Amniotic stem cell (primary cell): Measurements from ENCODE around the gene BLVRA.

Experiments
- DNase-seq: peaks from one replicate; lab custom pipeline; 2025; lab: John Stamatoyannopoulos, UW

BLVRA gene

DNA sequence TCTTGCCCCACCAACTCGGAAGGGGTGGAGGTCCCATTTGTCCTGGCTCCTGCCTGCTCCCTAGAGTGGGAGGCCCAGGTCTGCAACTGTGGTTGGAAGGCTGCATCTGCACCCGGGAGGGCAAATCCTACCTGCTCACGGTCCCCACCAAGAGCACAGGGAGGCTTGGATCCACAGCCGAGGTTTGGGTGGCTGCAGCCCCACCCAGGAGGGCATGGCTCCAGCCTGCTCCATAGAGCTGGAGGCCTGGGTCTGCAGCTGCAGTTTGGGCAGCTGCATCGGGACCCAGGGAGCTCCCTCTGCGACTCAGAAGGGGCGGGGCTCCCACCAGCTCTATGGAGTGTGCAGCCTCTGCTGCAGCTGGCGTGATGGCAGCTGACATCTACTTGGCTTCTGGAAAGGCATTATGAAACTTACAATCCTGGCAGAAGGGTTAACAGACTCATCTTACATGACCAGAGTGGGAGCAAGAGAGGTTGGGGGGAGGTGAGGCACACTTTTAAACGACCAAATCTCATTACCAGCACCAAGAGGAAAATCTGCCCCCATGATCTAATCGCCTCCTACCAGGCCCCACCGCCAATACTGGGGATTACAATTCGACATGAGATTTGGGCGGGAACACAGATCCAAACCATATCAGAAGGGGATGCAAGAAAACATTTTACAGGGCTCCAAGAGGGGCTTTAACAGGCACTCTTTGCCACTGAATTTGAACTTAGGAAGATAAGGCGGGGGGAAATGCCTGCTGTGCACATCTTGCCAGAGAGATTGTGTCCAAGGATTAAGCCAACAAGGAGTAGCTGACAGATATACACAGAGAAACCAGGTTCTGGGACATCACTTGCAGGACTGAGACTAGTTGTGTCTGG, 8.2 kb upstream of the BLVRA start:
- DNase-seq, result no peak

DNA sequence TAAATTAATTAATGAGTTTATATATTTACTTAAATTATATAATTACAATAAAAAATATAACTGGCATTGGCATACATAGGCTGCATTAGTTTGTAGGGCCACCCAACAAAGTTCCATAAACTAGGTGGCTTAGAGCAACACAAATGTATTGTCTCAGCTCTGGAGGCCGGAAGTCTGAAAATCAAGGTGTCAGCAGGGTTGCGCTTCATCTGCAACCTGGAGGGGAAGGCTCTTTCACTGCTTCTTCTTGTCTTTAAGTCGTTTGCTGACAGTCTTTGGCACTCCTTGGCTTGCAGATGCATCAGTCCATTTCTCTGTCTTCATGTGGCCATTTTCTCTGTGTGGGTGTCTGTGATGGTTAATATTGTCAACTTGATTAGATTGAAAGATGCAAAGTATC, 6.1 kb upstream of the BLVRA start:
- no peak for DNase-seq

DNA sequence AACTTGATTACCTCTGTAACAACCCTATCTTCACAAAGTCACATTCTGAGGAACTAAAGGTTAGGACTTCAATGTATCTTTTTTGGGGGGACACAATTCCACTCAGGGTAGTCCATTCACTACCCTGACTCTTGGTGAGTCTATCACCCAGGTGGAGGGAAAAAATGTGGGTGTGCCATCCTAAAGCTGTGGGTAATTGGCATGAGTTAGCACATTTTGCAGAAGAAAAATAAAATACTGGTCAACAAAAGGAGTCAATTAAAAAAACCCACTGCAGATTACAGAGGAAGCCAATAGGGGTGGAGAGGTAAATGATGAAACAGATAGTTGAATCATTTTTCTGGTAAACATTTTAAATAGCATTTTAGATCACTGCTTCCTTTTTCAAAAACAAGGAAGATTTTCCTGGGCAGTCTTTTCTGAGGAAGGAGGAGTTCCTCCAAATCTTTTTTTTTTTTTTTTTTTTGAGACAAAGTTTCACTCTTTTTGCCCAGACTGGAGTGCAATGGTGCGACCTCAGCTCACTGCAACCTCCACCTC, 5.1 kb upstream of the BLVRA start:
- no peak for DNase-seq

DNA sequence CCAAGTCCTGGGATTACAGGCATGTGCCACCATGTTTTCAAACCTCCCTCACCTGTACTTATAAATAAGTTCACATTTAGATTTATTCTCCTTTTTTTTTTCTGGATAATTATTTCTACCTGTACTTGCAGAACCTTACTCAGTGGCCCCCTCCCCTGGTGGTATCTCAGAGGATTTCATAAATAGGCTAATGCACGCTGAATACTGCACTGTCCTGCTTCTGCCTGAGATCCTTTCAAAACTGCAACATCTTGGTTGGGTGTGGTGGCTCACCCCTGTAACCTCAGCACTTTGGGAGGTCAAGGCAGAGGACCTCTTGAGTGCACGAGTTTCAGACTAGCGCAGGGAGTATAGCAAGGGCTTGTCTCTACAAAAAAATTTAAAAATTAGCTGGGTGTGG, 4.6 kb upstream of the BLVRA start:
- DNase-seq, result no peak

DNA sequence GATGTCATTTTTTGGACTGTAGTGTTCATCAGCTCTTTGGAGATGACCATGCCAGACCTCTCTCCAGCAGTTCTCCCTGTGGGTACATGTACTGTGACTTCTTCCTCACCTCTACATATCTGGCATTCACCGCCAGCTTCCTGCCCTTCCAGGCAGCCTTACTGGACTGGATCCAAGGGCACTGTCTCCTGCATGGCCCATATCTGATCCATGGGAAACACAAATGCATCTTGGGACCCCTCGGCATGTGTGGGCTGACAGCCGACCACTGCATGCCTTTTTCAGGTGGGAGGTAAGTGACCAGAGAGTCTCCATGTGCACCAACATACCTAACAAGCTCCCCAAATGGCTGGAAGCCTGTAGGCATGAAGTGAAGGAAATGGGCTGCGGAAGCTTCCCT, 3.9 kb upstream of the BLVRA start:
- no peak for DNase-seq

DNA sequence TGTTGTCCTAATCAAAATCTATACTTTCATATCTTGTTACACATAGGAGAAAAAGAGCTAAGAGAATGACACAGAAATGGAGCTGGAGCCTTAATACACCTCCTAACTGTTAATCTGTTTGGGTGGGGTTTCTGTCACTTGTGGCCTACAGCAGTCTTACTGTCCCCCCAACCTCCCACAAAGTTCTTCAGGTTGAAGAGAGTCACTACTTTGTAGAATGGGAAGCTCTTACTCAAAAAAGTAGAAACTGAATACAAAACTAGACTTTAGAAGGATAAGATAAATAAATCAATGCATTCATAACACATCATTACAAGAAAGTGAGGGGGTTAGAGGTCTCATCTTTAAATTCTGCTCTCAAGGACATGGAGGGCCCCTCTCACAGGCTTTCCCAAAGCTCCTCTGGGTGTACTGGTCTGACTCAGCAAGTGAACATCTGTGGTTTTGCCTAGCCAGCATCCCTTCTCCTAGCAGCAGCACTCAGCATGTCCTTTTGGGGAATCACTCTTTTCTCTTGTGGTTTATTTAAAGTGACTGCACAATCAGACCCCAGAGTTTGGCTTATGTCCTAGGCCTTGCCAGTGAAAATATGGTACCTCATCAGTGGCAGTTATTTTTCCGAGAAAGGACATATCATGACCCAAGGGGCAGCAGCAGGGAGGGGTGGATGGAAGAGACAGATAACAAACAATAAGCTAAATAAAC, 2.0 kb upstream of the BLVRA start:
- peak; percentile 7 for DNase-seq

DNA sequence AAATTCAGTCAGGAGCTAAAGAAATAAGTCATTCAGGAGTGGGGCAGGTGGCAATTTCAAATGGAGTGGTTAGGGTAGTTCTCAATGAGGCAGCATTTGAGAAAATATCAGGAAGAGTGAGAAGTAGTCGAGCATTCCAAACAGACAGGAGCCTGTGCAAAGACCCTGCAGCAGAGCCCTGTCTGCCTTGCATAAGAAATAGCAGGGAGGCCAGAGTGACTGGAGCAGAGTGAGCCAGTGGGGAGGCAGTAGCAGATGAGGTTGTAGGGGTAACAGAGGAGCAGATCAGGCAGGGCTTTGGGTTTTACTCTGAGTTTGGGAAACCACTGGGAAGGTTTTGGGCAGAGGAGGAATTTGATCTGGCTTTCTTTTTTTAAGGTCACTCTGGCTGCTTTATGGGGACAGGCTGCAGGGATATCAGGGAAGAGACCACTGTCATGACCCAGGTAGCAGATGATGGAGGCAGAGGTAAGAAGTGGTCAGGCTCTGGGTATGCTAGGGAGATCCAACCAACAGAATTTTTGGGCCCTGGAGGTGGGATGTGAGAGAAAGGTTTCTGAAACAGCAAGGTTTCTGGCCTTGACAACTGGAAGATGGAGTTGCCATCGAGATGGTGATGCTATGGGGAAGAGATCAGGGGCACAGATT, 1.3 kb upstream of the BLVRA start:
- DNase-seq, result no peak

DNA sequence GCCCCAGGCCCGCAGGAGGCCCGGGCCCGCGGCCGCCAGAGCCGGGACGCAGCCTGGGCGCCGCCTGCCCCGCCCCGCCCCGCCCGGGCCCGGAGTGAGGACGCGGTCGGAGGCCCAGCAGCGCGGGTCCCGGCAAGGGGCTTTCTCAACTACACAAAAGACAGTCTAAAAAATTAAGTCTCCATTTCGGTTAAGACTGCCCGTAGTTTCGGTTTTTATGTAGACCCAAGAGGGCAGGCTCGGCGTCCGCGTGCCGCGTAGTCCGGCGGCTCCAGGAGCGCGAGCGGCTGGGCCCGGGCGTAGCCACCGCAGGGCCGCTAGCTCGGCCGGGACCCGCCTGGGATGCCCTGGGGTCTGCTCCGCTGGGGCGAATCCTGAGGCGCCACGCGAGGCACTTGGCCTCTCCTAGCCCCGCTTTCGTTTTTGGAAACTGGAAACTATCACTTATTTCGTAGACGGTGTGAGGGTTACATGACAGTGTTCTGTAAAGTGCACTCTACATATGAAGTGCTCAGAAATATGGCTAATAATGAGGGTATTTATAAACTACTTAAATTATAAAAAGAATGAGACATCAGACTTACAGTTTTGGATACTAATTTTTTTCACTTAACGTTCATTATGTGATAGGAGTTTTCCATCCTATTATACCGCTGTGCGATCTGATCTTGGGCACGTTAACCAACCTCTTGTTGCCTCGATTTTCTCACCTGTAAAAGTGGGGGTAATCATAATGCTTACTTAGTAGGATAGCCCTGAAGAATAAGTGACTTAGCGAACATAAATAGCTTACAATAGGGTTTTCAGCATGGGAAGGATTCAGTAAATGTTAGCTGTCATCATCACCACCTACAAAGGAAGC, 573 bp downstream of the BLVRA start:
- DNase-seq, result no peak

DNA sequence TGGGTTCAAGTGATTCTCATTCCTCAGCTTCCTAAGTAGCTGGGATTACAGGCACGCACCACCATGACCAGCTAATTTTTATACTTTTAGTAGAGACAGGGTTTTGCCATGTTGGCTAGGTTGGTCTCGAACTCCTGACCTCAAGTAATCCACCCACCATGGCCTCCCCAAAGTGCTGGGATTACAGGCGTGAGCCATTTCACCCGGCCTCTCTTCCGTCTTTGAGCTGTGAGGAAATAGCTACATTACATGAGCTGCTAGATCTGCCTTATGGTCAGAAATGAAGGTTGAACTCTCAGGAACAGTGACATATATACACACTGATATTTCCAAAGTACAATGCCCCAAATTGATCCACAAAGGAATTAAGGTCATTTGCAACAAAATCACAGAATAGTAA, 2.4 kb downstream of the BLVRA start:
- DNase-seq, result no peak

DNA sequence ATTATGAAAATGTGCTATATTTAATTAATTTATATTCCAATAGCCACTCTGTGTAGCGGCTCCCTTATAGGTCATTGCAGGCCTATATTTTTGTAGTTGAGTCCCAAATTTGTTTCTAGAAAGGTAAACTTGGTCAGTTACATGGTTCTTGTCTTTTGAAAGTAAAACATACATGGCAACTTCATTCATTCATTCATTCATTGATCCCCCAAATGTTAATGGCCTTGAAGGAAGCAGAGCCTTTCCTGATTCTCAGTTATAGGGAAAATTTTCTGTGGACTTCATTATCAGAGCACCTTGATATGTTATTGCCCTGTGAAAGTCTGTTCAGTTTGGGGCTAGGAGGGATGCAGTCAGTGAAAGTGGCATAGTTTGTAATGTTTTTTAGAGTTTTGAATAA, 2.9 kb downstream of the BLVRA start:
- no peak for DNase-seq

DNA sequence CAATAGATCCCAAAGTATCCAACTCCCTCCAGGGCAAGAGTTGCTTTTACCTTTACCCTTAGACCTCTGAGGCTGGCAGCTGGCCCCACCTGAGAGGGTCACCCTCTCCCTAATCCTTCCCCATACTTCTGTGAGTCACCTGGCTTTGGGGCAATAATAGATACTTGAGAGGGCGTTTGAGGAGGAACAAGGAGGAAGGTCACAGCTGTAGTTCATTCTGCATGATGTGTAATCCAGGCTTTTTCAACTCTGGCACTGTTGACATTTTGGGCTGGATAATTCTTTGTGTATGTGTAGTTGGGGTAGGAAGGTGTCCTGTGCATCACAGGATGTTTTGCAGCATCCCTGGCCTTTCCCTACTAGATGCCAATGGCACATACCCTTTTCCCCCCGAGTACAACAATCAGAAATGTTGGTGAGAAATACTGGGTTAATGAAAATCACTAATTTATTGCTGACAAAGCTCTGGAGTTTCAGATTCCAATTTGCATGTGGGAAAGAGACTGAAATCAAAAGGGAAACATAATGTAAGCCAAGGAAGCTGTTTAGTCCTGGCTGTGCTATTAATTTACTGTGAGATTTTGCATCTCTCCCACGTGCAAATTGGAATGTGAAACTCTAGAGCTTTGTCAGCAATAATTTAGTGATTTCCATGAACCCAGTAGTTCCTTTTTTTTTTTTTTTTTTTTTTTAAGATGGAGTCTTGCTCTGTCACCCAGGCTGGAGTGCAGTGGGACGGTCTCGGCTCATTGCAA, 3.6 kb downstream of the BLVRA start:
- no peak for DNase-seq

DNA sequence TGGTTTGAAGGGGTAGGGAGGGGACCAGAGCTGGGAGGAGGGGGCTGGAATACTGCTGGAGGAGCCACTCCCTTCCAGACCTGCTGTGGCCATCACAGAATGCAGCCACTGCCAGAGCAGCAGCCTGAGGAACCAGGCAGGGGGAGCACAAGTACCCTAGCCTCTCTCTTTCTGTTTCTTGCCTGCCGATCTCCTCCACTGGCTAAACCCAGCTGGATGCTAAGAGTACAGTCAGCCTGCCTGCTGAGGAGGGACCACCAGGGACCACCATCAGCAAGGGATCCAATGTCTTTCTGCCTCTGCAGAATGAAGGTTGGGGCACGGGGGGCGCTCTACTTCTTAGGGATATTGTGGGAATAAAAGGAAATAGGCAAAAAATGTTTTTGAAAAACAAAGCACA, 4.7 kb downstream of the BLVRA start:
- no peak for DNase-seq

DNA sequence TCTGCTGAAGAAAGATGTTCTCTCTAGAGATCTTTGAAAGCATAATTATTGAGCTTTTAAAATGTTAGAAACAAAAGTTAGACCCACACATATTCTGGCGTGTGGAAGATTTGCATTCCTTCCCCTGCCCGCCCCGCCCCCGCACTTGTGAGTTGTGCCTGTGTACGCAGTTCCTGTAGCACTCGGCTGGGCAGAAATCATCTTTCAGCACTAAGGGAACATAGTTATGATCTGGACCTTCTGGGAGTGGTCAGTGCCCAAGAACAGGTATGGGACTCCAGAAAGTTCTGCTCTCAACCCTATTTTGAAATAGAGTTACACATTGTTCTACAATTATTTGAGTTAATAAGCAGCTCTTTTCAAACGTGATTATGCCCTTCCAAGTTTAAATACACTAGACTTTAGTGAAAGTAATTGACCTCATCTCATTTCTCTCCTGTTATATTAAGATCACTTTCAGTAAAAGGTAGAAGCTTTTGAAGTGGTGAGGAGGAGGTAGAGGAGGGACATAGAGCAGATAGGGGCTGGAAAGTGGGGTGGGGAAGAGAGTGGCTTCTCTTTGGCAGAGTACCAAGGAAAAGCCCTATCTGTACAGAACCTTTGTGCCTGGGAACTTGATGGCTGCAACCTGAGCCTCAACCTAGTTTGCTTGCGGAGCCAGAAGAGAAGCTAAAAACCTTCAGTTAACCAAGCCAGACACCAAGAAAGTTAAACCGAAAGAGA, 5.7 kb downstream of the BLVRA start:
- no peak for DNase-seq

DNA sequence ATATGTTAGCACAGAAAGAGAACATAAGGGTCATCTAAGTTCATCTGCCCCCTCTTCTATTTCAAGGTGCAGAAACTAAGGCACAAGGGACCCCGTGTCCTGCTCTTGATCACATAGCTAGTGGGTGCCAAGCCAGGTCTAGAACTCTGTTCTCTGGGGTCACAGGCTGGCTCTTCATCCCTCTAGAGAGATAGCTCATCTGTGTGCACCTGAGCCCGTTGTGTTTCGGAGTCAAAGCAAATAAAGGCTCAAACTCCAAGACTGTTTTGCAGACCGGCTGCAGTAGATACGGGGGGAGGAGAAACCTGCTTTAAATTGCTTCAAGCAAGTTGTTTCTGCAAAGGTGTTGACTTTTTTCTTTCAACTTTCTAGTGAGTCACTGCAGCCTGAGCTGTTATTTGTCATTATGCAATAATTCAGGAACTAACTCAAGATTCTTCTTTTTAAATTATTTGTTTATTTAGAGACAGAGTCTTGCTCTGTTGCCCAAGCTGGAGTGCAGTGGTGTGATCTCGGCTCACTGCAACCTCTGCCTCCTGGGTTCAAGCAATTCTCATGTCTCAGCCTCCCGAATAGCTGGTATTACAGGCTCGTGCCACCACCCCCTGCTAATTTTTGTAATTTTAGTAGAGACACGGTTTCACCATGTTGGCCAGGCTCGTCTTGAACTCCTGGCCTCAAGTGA, 6.5 kb downstream of the BLVRA start:
- DNase-seq, result no peak

DNA sequence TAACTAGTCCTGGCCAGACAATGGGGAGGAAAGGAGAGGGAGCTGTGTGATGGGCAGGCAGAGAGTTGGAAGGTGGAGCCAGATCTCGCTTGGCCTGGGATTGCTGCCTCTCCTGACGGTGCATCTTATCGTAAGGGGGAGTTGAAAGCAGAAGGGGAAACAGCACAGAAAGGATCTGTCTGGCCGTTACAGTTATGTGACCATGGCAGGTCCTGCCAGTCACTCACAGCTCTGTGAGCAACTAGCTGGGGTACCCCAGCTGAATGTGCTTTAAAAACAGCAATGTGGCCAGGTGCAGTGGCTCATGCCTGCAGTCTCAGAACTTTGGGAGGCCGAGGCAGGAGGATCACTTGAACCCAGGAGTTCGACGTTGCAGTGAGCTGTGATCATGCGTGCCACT, 8.1 kb downstream of the BLVRA start:
- DNase-seq, result no peak

DNA sequence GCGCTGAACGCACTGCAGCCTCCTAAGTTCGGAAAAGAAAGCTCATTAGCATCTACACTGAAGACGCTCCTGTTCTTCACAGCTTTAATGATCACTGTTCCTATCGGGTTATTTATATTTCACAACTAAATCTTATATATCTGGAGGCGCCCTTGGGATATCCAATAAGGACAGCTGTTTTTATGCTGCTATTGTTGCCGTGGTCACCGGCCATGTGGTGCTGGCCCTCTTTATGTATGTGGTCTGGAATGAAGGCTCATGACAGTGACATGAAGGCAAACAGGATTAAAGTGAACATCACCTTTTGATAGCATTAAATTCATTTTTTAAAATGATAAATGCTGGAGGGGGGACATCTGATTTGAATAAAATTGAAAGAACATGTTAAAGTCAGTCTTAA, 8.8 kb downstream of the BLVRA start:
- DNase-seq, result no peak

DNA sequence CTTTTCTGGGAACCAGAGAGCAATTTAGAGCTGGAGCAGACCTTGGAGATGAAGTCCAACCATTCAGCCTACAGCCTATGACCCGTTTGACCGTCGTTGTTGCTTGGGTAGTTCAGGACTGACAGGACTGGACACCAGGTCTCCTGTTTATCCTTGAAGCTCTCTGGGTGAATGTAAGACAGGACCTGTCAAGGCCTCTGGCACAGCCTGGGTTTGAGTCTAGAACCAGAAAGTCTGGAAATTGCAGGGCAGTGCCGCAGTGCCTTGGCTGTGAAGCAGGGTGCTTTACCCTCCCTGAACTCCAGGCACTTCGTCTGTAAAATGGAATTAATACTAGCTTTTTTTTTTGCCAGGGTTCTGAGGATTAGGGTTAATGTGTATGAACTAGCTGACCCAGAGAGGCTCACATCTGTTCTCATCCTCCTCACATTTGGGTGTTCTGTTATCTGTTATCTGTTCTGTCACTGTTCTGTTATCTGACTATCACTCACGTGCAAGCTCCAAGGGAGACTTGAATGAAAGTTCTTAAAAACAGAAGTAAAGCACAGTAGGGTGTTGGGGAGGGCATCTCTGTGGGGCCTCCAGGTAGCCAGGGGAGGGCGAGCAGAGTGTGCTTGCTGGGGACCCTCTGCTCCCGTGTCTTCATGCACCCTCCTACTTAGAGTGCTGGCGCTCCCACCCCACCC, 9.9 kb downstream of the BLVRA start:
- DNase-seq, result no peak

DNA sequence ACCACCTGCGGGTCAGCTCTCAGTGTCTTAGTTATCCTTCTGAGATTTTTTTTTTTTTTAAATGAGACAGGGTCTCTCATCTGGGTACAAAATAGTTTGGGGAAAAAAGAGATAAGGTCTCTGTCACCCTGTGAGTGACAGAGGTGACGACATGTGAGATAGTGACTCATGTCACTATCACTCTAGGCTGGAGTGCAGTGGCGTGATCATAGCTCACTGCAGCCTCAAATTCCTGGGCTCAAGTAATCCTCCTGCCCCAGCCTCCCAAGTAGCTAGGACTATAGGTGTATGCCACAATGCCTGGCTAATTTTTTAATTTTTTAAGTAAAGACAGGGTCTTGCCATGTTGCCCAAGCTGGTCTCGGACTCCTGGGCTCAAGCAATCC, 10.4 kb downstream of the BLVRA start:
- DNase-seq, result no peak

DNA sequence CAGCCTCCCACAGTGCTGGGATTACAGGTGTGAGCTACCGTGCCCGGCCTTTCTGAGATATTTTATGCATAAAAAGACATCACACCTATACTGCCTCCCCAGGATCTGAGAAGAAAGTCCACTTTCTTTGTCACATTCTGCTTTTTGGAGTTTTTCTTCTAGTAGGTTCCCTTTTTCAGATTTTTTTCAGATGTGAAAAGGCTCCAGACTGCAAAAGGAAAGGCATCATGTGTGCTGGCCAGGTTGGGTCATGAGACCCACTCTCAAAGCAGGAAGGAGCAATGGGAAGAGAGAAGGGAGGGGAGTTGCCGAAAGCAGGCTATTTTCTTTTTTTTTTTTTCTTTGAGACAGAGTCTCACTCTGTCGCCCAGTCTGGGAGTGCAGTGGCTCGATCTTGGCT, 10.8 kb downstream of the BLVRA start:
- DNase-seq, result no peak
